ENCODE data around the gene ANGPTL4. TPM values are rescaled to one million over a fixed set of nuclear protein-coding genes. Genes with fewer than 3 reads are reported as not detected.
"Not testable (repeated sequence)": the region's sequence is repeated elsewhere in the genome, so short reads cannot be mapped to it uniquely, and the experiment has no call there.

ANGPTL4 gene
- total and polyA plus RNA-seq, 8 donors = 2.8 to 169 (median 34.6) TPM

DNA sequence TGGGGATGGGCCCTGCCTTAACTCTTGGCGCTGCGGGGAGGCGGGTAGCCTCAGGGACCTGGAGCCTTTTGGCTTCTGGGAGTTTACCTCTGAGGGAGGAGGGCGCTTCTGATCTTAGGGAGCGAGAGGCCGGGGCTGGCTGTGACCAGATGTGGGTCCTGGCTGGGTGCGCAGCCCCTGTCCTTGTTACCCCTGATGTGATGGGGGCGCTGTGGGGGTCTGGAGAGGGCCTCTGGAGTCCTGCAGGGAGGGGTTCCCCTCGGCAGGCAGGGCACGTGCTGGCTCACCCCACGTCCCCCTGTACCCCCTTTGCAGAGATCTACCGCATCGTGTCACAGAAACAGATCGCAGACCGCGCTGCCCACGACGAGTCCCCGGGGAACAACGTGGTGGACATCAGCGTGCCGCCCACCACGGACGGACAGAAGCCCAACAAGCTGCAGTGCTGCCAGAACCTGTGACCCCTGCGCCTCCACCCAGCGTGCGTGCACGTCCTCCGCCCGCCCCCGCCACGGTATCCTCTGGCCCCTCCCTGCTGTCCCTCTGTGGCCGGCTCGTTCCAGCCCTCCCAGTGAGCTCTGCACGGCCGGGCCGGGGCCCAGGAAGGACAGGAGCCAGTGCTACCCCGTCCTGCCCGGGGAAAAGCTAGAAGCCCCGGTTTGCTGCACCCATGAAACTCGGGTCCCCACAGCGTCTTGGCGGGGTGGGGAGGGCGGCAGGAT lies 39.3 kb downstream of the ANGPTL4 start:
- TF ChIP-seq, protein P1, sequence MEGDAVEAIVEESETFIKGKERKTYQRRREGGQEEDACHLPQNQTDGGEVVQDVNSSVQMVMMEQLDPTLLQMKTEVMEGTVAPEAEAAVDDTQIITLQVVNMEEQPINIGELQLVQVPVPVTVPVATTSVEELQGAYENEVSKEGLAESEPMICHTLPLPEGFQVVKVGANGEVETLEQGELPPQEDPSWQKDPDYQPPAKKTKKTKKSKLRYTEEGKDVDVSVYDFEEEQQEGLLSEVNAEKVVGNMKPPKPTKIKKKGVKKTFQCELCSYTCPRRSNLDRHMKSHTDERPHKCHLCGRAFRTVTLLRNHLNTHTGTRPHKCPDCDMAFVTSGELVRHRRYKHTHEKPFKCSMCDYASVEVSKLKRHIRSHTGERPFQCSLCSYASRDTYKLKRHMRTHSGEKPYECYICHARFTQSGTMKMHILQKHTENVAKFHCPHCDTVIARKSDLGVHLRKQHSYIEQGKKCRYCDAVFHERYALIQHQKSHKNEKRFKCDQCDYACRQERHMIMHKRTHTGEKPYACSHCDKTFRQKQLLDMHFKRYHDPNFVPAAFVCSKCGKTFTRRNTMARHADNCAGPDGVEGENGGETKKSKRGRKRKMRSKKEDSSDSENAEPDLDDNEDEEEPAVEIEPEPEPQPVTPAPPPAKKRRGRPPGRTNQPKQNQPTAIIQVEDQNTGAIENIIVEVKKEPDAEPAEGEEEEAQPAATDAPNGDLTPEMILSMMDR (IDR thresholded peaks at IDR 0.05) = no peak
- no peak overlapping the region for H3K27ac ChIP-seq
- ATAC-seq = no peak
- peak in 1 of 6 donors; percentile 71 for DNase-seq
- peaks cover 3 to 48% (median 24%) of the 10 kb centered on the region in 3 donors for H3K36me3 ChIP-seq
- H3K9me3 ChIP-seq = no peaks in the 10 kb centered on the region
- H3K27me3 ChIP-seq = no peaks in the 10 kb centered on the region
- no peaks in the 10 kb centered on the region for H3K4me1 ChIP-seq
- intact Hi-C loops (cut with DNase I) = loop anchor here in 2 of 3 donors (10.0 kb wide), 1 partner anchor 48 kb away; no protein-coding TSS in a partner anchor
- FAIRE-seq = no peak
- WGBS, 2 donors = 94 to 95% methylated on average over 44 of the region's 44 CpGs
- H3K4me3 ChIP-seq = no peak overlapping the region

DNA sequence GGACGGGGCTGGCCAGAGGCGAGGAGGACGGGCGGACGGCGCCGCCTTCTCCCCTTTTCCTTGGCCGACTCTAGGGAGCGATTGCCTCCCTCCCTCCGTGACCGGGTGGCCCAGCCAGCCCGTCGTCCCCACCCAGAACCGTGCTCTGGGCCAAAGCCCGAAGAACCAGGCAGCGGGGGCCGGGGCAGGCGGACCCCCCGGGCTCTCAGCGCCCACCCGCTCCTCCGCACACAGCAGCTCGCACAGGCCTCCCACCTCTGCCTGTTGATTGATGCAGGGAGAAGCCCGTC lies 39.8 kb downstream of the ANGPTL4 start:
- no peak for ATAC-seq
- peak in 1 of 6 donors; percentile 67 for DNase-seq

DNA sequence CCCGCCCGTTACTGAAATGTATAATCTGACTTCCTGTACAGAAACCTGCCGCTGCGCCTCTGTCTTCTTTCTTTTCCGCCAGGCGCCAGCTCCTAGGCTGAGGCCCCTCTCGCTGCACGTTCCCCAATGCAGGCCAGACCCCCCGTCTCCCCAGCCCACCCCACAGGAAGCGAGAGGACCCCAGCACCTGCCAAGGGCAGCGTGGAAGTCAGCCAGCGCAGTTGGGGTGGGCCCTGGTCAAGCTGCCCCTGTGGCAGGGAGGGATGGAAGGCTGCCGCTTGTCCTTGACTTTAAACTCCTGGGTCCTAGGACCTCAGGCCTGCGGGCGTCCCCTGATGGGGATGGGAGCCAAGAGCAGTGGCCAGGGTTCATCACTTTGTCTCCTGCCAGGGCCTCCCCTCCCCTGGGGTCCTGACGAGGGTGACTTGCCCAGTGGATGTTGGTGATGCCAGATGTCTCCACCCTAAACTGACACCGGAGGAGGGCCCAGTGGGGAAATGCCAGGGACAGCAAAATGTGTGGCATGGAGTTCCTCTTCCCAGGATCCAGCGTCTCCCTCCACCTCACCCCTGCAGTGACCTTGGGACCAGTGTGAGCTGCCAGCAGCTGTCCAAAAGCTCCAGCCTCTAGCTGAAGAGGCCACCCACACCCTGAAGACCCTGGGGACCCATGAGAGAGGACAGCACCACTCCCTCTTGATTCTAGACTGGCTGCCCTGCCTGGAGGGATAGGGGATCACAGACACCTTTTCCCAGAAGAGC lies 40.6 kb downstream of the ANGPTL4 start:
- peak in 3 of 4 donors; percentile 25 to 78 (median 67) for ATAC-seq
- intact Hi-C loops (cut with DNase I) = loop anchor here in 2 of 3 donors (10.0 kb wide), 1 partner anchor 50 kb away; no protein-coding TSS in a partner anchor
- TF ChIP-seq, protein P1 (IDR thresholded peaks at IDR 0.05) = no peak
- Histone ChIP-seq H3K4me1 (no peaks in the 10 kb centered on the region), H3K4me3 (no peak overlapping the region), H3K9me3 (no peaks in the 10 kb centered on the region), H3K36me3 (peaks cover 3 to 48% (median 24%) of the 10 kb centered on the region in 3 donors), H3K27ac (peak overlapping the region in 1 of 4 donors; percentile 34), H3K27me3 (no peaks in the 10 kb centered on the region)
- peak in 3 of 6 donors; percentile 41 to 75 (median 42) for DNase-seq
- FAIRE-seq = no peak
- WGBS, 2 donors = 79 to 83% methylated on average over 18 of the region's 18 CpGs

More for the DNA sequence above, 39.8 kb downstream of the ANGPTL4 start:
- Histone ChIP-seq H3K4me1 (no peaks in the 10 kb centered on the region), H3K36me3 (peaks cover 3 to 48% (median 24%) of the 10 kb centered on the region in 3 donors), H3K27me3 (no peaks in the 10 kb centered on the region), H3K27ac (no peak overlapping the region), H3K4me3 (no peak overlapping the region), H3K9me3 (no peaks in the 10 kb centered on the region)
- intact Hi-C loops (cut with DNase I) = loop anchor here in 2 of 3 donors (10.0 kb wide), 1 partner anchor 49 kb away; no protein-coding TSS in a partner anchor
- FAIRE-seq = no peak
- WGBS, 2 donors = 78 to 92% methylated on average over 11 to 24 of the region's 24 CpGs
- TF ChIP-seq, protein P1 (IDR thresholded peaks at IDR 0.05) = no peak

DNA sequence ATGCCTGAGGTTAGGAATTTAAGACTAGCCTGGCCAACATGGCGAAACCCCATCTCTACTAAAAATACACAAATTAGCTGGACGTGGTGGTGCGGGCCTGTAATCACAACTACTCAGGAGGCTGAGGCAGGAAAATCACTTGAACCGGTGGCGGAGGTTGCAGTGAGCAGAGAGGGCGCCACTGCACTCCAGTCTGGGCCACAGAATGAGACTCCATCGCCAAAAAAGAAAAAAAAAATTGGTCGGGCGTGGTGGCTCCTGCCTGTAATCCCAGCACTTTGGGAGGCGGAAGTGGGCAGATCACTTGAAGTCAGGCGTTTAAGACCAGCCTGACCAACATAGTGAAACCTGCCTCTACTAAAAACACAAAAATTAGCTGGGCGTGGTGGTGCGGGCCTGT lies 46.8 kb downstream of the ANGPTL4 start:
- H3K9me3 ChIP-seq; H3K36me3 ChIP-seq; H3K4me3 ChIP-seq; DNase-seq; H3K4me1 ChIP-seq; ATAC-seq; H3K27ac ChIP-seq; FAIRE-seq; intact Hi-C loops (cut with DNase I); H3K27me3 ChIP-seq: not testable (repeated sequence)
- WGBS, 2 donors = 87 to 88% methylated on average over 13 of the region's 13 CpGs

DNA sequence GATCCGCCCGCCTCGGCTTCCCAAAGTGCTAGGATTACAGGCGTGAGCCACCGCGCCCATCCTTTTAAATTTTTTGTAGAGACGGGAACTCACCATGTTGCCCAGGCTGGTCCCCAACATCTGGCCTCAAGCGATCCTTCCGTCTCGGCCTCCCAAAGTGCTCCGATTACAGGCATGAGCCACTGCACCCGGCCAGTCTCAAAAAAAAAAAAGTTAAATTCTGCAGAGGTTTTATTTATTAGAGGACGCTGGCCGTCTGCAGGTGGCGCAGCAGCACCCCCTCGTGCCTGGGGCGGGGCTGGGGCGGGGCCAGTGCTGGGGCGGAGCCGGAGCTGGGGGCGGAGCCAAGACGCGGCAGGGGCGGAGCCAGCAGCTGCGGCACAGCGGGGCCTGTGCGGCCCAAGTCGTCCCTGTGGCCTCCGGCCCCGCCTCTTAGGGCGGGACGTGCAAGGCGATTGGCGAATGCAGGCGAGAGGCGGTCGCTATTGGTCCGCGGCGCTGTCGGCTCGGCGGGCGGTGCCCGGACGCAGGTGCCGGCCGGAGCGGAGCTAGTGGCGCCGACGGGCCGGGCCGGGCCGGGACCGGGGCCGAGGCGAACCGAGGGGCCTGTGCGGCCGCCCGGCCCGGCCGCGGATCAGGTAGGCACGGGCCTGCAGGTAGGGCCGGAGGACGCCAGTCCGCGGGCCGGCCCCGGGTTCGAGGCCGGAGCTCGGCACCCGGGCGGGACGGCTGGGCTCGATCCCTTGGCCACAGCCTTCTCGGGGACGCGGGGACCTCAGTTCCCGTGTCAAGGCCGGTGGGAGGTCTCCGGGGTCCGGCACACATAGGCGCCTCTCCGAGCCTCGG lies 49.1 kb downstream of the ANGPTL4 start, which contains the start of gene MARCHF2:
Gene MARCHF2 (plus strand): TSS at position 523 of the 846 bp plus-strand sequence. CDS start 8,536 bp downstream, outside the sequence.
- FAIRE-seq = no peak
- H3K4me3 ChIP-seq = peak within 1 kb of the TSS; percentile 67 to 95 (median 86)
- H3K9me3 ChIP-seq = no peaks in the 10 kb centered on the region
- H3K4me1 ChIP-seq = peaks cover 0 to 2% (median 0%) of the 10 kb centered on the region in 3 donors
- TF ChIP-seq, protein P1 (IDR thresholded peaks at IDR 0.05) = peak; percentile 33 to 54 (median 40)
- no peaks in the 10 kb centered on the region for H3K27me3 ChIP-seq
- H3K27ac ChIP-seq = no peak within 1 kb of the TSS
- intact Hi-C loops (cut with DNase I) = no loop called here
- ATAC-seq = peak; percentile 98 to 100 (median 99)
- peak; percentile 95 to 99 (median 98) for DNase-seq
- 5 to 6% methylated on average over 47 to 89 of the region's 89 CpGs for WGBS, 2 donors
- H3K36me3 ChIP-seq = no peaks in the 10 kb centered on the region
